GM12878 (cell line): ENCODE results near the gene AJM1. TPM values are rescaled to one million over a fixed set of nuclear protein-coding genes. Genes with fewer than 3 reads are reported as not detected.

Source experiments
- ATAC-seq: fragments of 200-7000 bp; cut with Tn5 transposase; 3 replicates; pipeline ENCODE4 v1.9.1; 2020; ENCODE audit warnings: mild to moderate bottlenecking, moderate library complexity
- BruUV-seq: library from RNA; stranded (reverse); fragments of 400-500 nt; replicated peaks from 2 replicates; lab custom pipeline; 2021; lab: Mats Ljungman, UMichigan
- CTCF ChIA-PET: fragments of 300-600 bp; sonication (Branson Sonifier 250); formaldehyde crosslinking; extraction: SDS; loops from one replicate; lab custom pipeline; 2021; ENCODE audit warnings: inconsistent platforms; lab: Yijun Ruan, JAX
- POLR2A ChIA-PET: fragments of 350-600 bp; formaldehyde crosslinking; extraction: SDS; loops from one replicate; lab custom pipeline; 2021; ENCODE audit warnings: inconsistent platforms; lab: Charles Lee
- RAD21 ChIA-PET: fragments of 300-600 bp; sonication (Branson Sonifier 250); formaldehyde crosslinking; loops from one replicate; lab custom pipeline; 2023; ENCODE audit warnings: antibody characterized with exemption; ENCODE audit not compliant: unreplicated experiment; lab: Charles Lee
- SMC1A ChIA-PET: fragments of 300-600 bp; sonication (Branson Sonifier 250); formaldehyde crosslinking; loops from one replicate; lab custom pipeline; 2023; ENCODE audit not compliant: unreplicated experiment, uncharacterized antibody; lab: Charles Lee
- DNase-seq: peaks from one replicate; pipeline ENCODE4 v3.0.0-alpha.2; 2011; ENCODE audit warnings: low read depth, low spot score
- FAIRE-seq: peaks from 3 replicates; lab custom pipeline; 2011; peaks lifted over from hg19 to GRCh38; lab: Jason Lieb, UNC
- H2AFZ ChIP-seq: 2 replicates; pipeline ENCODE4 v1.6.0; 2011; ENCODE audit warnings: low read depth, low read length, control low read depth; ENCODE audit not compliant: control insufficient read depth
- H3K27ac ChIP-seq: 2 replicates; pipeline ENCODE4 v1.5.1; 2011; ENCODE audit warnings: control low read depth; ENCODE audit not compliant: control insufficient read depth, insufficient read depth
- H3K27me3 ChIP-seq, 2 experiments: replicated peaks in 1 of 2; 2 replicates each; pipeline versions ENCODE4 v1.6.0 to v1.6.1; 2011; ENCODE audit warnings: low read length in 1 of 2; ENCODE audit not compliant: control insufficient read depth in 2 of 2, insufficient read depth in 2 of 2
- H3K36me3 ChIP-seq, 2 experiments: 2 replicates each; pipeline ENCODE4 v1.5.1; 2011; ENCODE audit warnings: low read length in 1 of 2; ENCODE audit not compliant: control insufficient read depth in 2 of 2, insufficient read depth in 2 of 2
- H3K4me1 ChIP-seq: 2 replicates; pipeline ENCODE4 v1.6.1; 2011; ENCODE audit warnings: mild to moderate bottlenecking, low read length, moderate library complexity, mixed read lengths; ENCODE audit not compliant: control insufficient read depth, insufficient read depth
- H3K4me2 ChIP-seq: 2 replicates; pipeline ENCODE4 v1.6.0; 2011; ENCODE audit warnings: control low read depth; ENCODE audit not compliant: control insufficient read depth, insufficient read depth
- H3K4me3 ChIP-seq: fragments of 200-600 bp; sonication (generic); 2 replicates; pipeline ENCODE4 v1.5.1; 2016
- H3K79me2 ChIP-seq: 2 replicates; pipeline ENCODE4 v1.6.0; 2011; ENCODE audit warnings: low read length; ENCODE audit not compliant: control insufficient read depth, insufficient read depth
- H3K9ac ChIP-seq: 2 replicates; pipeline ENCODE4 v1.8.0; 2011; ENCODE audit warnings: low read length, control low read depth, mixed read lengths; ENCODE audit not compliant: control insufficient read depth, insufficient read depth
- H3K9me3 ChIP-seq: replicated peaks from 3 replicates; pipeline ENCODE4 v1.5.1; 2011; ENCODE audit warnings: mild to moderate bottlenecking, low read length; ENCODE audit not compliant: control insufficient read depth, insufficient read depth
- H4K20me1 ChIP-seq: 2 replicates; pipeline ENCODE4 v1.6.0; 2011; ENCODE audit not compliant: control insufficient read depth, insufficient read depth
- BCL3 ChIP-seq: IDR thresholded peaks from 2 replicates; pipeline ENCODE4 v1.6.1; 2011; ENCODE audit warnings: borderline replicate concordance, low read depth, mild to moderate bottlenecking, moderate library complexity, low read length; ENCODE audit not compliant: insufficient read depth, poor library complexity, severe bottlenecking
- BHLHE40 ChIP-seq, 2 experiments: fragments of 450-650 bp in 1 of 2; IDR thresholded peaks; 2 replicates each; pipeline ENCODE4 v1.6.1; 2011 to 2017; ENCODE audit warnings: low read depth in 2 of 2, borderline replicate concordance in 1 of 2, improper control_type of control experiment in 1 of 2, low read length in 1 of 2, mild to moderate bottlenecking in 1 of 2
- HCFC1 ChIP-seq: fragments of 150-350 bp; IDR thresholded peaks from 2 replicates; pipeline ENCODE4 v1.6.1; 2014; ENCODE audit warnings: low read length
- IKZF2 ChIP-seq, 2 experiments: fragments of 450-650 bp; IDR thresholded peaks; 2 replicates each; pipeline ENCODE4 v1.6.1; 2017; ENCODE audit warnings: mild to moderate bottlenecking in 2 of 2, moderate library complexity in 2 of 2
- KLF5 ChIP-seq: fragments of 450-650 bp; IDR thresholded peaks from 2 replicates; pipeline ENCODE4 v1.6.1; 2014; ENCODE audit warnings: mild to moderate bottlenecking; ENCODE audit not compliant: partially characterized antibody
- NBN ChIP-seq: fragments of 450-650 bp; IDR thresholded peaks from 2 replicates; pipeline ENCODE4 v1.6.1; 2016
- RAD51 ChIP-seq: fragments of 450-650 bp; IDR thresholded peaks from 2 replicates; pipeline ENCODE4 v1.6.1; 2016; ENCODE audit warnings: moderate library complexity, mild to moderate bottlenecking, inconsistent platforms
- RCOR1 ChIP-seq: conservative IDR thresholded peaks from 2 replicates; pipeline ENCODE4 v1.6.1; 2012; ENCODE audit warnings: low read depth, low read length, improper control_type of control experiment
- SMAD5 ChIP-seq: IDR thresholded peaks from 2 replicates; pipeline ENCODE4 v1.6.1; 2016; ENCODE audit warnings: antibody characterized with exemption, low read depth
- WRNIP1 ChIP-seq: IDR thresholded peaks from 2 replicates; pipeline ENCODE4 v1.6.1; 2011; ENCODE audit warnings: low read depth, low read length, improper control_type of control experiment, borderline replicate concordance
- ZBTB33 ChIP-seq: fragments of 450-650 bp; IDR thresholded peaks from 2 replicates; pipeline ENCODE4 v1.6.1; 2017; ENCODE audit warnings: mild to moderate bottlenecking
- WGBS: methylation state at CpG from one replicate; pipeline ENCODE4 v1.1.6; 2016; ENCODE audit warnings: low lambda C conversion rate; ENCODE audit not compliant: insufficient replicate concordance, insufficient coverage; ENCODE audit errors: missing lambda C conversion rate; 5-methylcytosine and 5-hydroxymethylcytosine counted together
- in situ Hi-C: fragments of 300-500 bp; cut with MboI; formaldehyde crosslinking; loops from 9 replicates; pipeline ENCODE4 v1.14.3; 2018; ENCODE audit warnings: mixed read lengths
- intact Hi-C: fragments of 100-400 bp; cut with micrococcal nuclease; formaldehyde crosslinking; loops from one replicate; pipeline ENCODE4 v1.14.2; 2022; ENCODE audit not compliant: unreplicated experiment
- polyA plus RNA-seq, 11 experiments: library from polyadenylated mRNA; depleted of rRNA in 4 of 11; unstranded in 6 of 11; stranded (reverse) in 5 of 11; fragments of >200 nt; fragmentation: Nextera tagmentation in 4 of 11; fragmentation: Illumina TruSeq in 1 of 11; extraction: Ambion mirVana in 4 of 11; extraction: Trizol in 1 of 11; gene quantifications; 1 replicate in 1 of 11; 2 replicates in 10 of 11; pipeline versions ENCODE4 v1.2.1 to v1.2.3, GENCODE V29; 2011 to 2016; ENCODE audit warnings: inconsistent platforms in 2 of 11, missing spikeins in 2 of 11, low read depth in 1 of 11
- total RNA-seq, 4 experiments: library from RNA; depleted of rRNA in 3 of 4; stranded (reverse); fragments of >200 nt in 3 of 4; fragmentation: Illumina TruSeq in 1 of 4; extraction: Trizol in 1 of 4; gene quantifications; 2 replicates each; pipeline versions ENCODE4 v1.2.1 to v1.2.3, GENCODE V29; 2013 to 2021

The AJM1 gene
- total and polyA plus RNA-seq, 10 of the 15 experiments (the other 5 are each of a cell fraction or from before 2014, with no cell fraction given): 0.06 to 2.5 (median 1.0) TPM; not detected in 2

GRCh38 chr9:136824496-136825225 is 17.6 kb upstream of the AJM1 start:
- SMC1A ChIA-PET: interaction anchor here (1.0 kb wide), 1 partner anchor 9 kb away, joined by 3 read pairs; no protein-coding TSS in a partner anchor
- Histone ChIP-seq H3K9me3 (no peaks in the 10 kb centered on the region), H3K4me2 (no peak overlapping the region), H3K79me2 (no peaks in the 10 kb centered on the region), H3K36me3 (peaks cover 9 to 11% of the 10 kb centered on the region in 2 experiments), H2AFZ (no peak overlapping the region), H3K27ac (no peak overlapping the region), H3K4me3 (no peak overlapping the region), H3K27me3 (no peaks in the 10 kb centered on the region), H3K4me1 (no peaks in the 10 kb centered on the region), H4K20me1 (no peaks in the 10 kb centered on the region), H3K9ac (no peak overlapping the region)
- ATAC-seq (no peak), DNase-seq (no peak), FAIRE-seq (no peak)
- POLR2A ChIA-PET: no interaction called here
- intact Hi-C loops: no loop called here
- CTCF ChIA-PET: no interaction called here
- no TSS peak for BruUV-seq
- RAD21 ChIA-PET: no interaction called here
- 93% methylated on average over 21 of the region's 21 CpGs for WGBS
- TF ChIP-seq IKZF2 (IDR thresholded peaks at IDR 0.05) (no peak), RAD51 (no peak), SMAD5 (no peak)
- in situ Hi-C loops: no loop called here

GRCh38 chr9:136825295-136826187 is 16.7 kb upstream of the AJM1 start:
- no TSS peak for BruUV-seq
- WGBS: 96% methylated on average over 38 of the region's 44 CpGs
- SMC1A ChIA-PET: interaction anchor here (1.0 kb wide), 1 partner anchor 10 kb away, joined by 3 read pairs; no protein-coding TSS in a partner anchor
- FAIRE-seq (no peak), DNase-seq (no peak), ATAC-seq (no peak)
- POLR2A ChIA-PET: no interaction called here
- RAD21 ChIA-PET: no interaction called here
- Histone ChIP-seq H3K9ac (no peak overlapping the region), H3K4me3 (no peak overlapping the region), H3K27me3 (no peaks in the 10 kb centered on the region), H3K79me2 (no peaks in the 10 kb centered on the region), H3K27ac (no peak overlapping the region), H3K4me2 (no peak overlapping the region), H3K36me3 (peaks cover 11 to 12% of the 10 kb centered on the region in 2 experiments), H3K9me3 (no peaks in the 10 kb centered on the region), H2AFZ (no peak overlapping the region), H3K4me1 (no peaks in the 10 kb centered on the region), H4K20me1 (no peaks in the 10 kb centered on the region)
- intact Hi-C loops (no loop called here), in situ Hi-C loops (no loop called here)
- CTCF ChIA-PET: no interaction called here
- TF ChIP-seq BCL3: no peak
- TF ChIP-seq ZBTB33: no peak
- TF ChIP-seq WRNIP1: no peak
- TF ChIP-seq KLF5: no peak
- no peak for TF ChIP-seq BHLHE40 (IDR thresholded peaks at IDR 0.05; ENCODE audit: borderline replicate concordance in 1 of 2, low read depth in 2 of 2, low read length in 1 of 2)
- no peak for TF ChIP-seq HCFC1
- no peak for TF ChIP-seq RCOR1
- no peak for TF ChIP-seq NBN
